Activated T-helper 17 cell treated with anti-CD3 and anti-CD28 coated beads, Interleukin-2, amount 50 U/mL, for 72 hours (primary cell): Measurements from ENCODE around the gene DDX56. TPM values are rescaled to one million over a fixed set of nuclear protein-coding genes. Genes with fewer than 3 reads are reported as not detected.
"Not testable (repeated sequence)": the region's sequence is repeated elsewhere in the genome, so short reads cannot be mapped to it uniquely, and the experiment has no call there.

Source experiments
- ATAC-seq: fragments of 150-1000 bp; cut with Tn5 transposase; replicated peaks from 2 replicates; pipeline ENCODE4 v1.10.0; 2021; ENCODE audit warnings: mild to moderate bottlenecking, moderate library complexity
- H3K27ac Mint-ChIP-seq: one replicate; pipeline ENCODE4 v1.8.0; 2022; ENCODE audit warnings: mixed read lengths
- H3K27me3 Mint-ChIP-seq: one replicate; pipeline ENCODE4 v1.8.0; 2022; ENCODE audit warnings: mixed read lengths
- H3K36me3 Mint-ChIP-seq: one replicate; pipeline ENCODE4 v1.8.0; 2022; ENCODE audit warnings: low read depth, mild to moderate bottlenecking, mixed read lengths
- H3K4me1 Mint-ChIP-seq: one replicate; pipeline ENCODE4 v1.8.0; 2022; ENCODE audit warnings: mixed read lengths
- H3K4me3 Mint-ChIP-seq: one replicate; pipeline ENCODE4 v1.8.0; 2022; ENCODE audit warnings: mild to moderate bottlenecking, mixed read lengths
- H3K9me3 Mint-ChIP-seq: one replicate; pipeline ENCODE4 v1.8.0; 2022; ENCODE audit warnings: mixed read lengths
- total RNA-seq, 2 donors: library from RNA; stranded (reverse); gene quantifications; one replicate each; pipeline ENCODE4 v1.2.3, GENCODE V29; 2022

Gene DDX56
- total RNA-seq, 2 donors from 2014 or later, result 80.2 to 110 TPM

GRCh38 chr7:44562622-44562962 is 11.1 kb downstream of the DDX56 start:
- not testable (repeated sequence) for H3K4me1 Mint-ChIP-seq, H3K27ac Mint-ChIP-seq, ATAC-seq, H3K4me3 Mint-ChIP-seq, H3K27me3 Mint-ChIP-seq, H3K9me3 Mint-ChIP-seq
- peaks cover 39% of the 10 kb centered on the region for H3K36me3 Mint-ChIP-seq

- Mint-ChIP-seq H3K4me3 (no peak overlapping the region), H3K27me3 (no peaks in the 10 kb centered on the region), H3K4me1 (peaks cover 1% of the 10 kb centered on the region), H3K9me3 (no peaks in the 10 kb centered on the region), H3K36me3 (peaks cover 34% of the 10 kb centered on the region), H3K27ac (no peak overlapping the region)
- no peak for ATAC-seq
These were observed 11.6 kb downstream of the DDX56 start for GRCh38 chr7:44561962-44562621.

DNA sequence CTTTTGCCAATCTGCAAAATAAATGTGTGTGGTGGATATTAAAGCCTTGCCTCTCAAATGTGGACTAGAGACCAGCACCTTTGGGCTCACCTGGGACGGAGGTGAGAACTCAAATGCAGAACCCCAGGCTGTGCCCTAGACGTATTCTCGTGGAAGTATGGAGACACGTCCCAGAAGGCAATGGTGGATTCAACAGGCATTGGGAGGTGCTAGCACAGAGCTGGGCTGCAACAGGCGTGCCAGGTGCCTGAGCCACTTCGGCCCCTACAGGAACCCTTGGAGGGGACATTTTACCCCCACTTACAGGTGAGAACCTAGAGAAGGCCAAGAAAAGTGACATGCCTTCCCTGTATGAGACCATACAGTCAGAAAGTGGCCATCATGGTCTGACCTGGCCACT is 12.2 kb downstream of the DDX56 start:
- H3K4me3 Mint-ChIP-seq, result no peak overlapping the region
- no peak overlapping the region for H3K27ac Mint-ChIP-seq
- no peaks in the 10 kb centered on the region for H3K4me1 Mint-ChIP-seq
- H3K9me3 Mint-ChIP-seq, result no peaks in the 10 kb centered on the region
- ATAC-seq, result no peak
- H3K27me3 Mint-ChIP-seq, result no peaks in the 10 kb centered on the region
- peaks cover 28% of the 10 kb centered on the region for H3K36me3 Mint-ChIP-seq

- no peak for ATAC-seq
- Mint-ChIP-seq H3K27me3 (no peaks in the 10 kb centered on the region), H3K36me3 (peaks cover 11% of the 10 kb centered on the region), H3K4me3 (no peak overlapping the region), H3K27ac (no peak overlapping the region), H3K4me1 (no peaks in the 10 kb centered on the region), H3K9me3 (no peaks in the 10 kb centered on the region)
These were observed 14.2 kb downstream of the DDX56 start for GRCh38 chr7:44559485-44559884.

DNA sequence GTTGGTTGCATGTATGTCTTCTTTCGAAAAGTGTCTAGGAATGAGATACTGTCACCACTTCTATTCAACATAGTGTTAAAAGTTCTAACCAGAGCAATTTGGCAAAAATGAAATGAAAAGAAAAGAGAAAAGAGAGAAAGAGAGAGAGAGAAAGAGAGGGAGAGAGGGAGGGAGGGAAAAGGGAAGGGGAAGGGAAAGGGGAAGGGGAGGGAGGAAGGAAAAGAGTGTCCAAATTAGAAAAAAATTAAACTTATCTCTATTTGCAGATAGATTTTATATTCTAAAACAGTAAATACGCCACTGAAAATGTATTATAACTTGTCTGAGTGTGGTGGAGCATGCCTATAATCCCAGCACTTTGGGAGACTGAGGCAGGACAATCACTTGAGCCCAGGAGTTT is 16.2 kb downstream of the DDX56 start:
- no peaks in the 10 kb centered on the region for H3K9me3 Mint-ChIP-seq
- no peak overlapping the region for H3K4me3 Mint-ChIP-seq
- no peak overlapping the region for H3K27ac Mint-ChIP-seq
- H3K36me3 Mint-ChIP-seq, result no peaks in the 10 kb centered on the region
- no peaks in the 10 kb centered on the region for H3K4me1 Mint-ChIP-seq
- no peak for ATAC-seq
- no peaks in the 10 kb centered on the region for H3K27me3 Mint-ChIP-seq

- no peak overlapping the region for H3K4me3 Mint-ChIP-seq
- no peaks in the 10 kb centered on the region for H3K9me3 Mint-ChIP-seq
- H3K27me3 Mint-ChIP-seq, result no peaks in the 10 kb centered on the region
- H3K4me1 Mint-ChIP-seq, result no peaks in the 10 kb centered on the region
- no peaks in the 10 kb centered on the region for H3K36me3 Mint-ChIP-seq
- ATAC-seq, result no peak
- H3K27ac Mint-ChIP-seq, result no peak overlapping the region
These were observed 18.4 kb downstream of the DDX56 start for GRCh38 chr7:44555350-44555749.

- not testable (repeated sequence) for H3K9me3 Mint-ChIP-seq, H3K27me3 Mint-ChIP-seq, H3K27ac Mint-ChIP-seq, H3K4me3 Mint-ChIP-seq, ATAC-seq, H3K4me1 Mint-ChIP-seq, H3K36me3 Mint-ChIP-seq
These were observed 21.2 kb downstream of the DDX56 start for GRCh38 chr7:44552473-44553005.

- ATAC-seq, result no peak
- Mint-ChIP-seq H3K4me1 (peaks cover 7% of the 10 kb centered on the region), H3K9me3 (no peaks in the 10 kb centered on the region), H3K4me3 (no peak overlapping the region), H3K36me3 (no peaks in the 10 kb centered on the region), H3K27ac (no peak overlapping the region), H3K27me3 (peaks cover 7% of the 10 kb centered on the region)
These were observed 24.3 kb downstream of the DDX56 start for GRCh38 chr7:44549457-44549856.

DNA sequence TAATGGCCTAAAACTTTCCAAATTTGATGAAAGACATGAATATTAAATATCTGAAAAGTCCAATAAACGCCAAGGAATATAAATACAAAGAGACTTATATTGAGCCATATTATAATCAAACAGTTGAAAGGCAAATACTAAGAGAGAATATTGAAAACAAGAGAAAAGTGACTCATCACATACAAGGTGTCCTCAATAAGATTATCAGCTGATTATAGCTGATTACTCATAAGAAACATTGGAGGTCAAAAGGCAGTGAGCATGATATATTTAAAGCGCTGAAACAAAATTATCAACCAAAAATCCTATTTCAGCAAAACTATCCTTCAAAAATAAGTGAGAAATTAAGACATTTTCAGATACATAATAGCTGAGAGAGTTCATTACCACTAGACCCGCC is 24.8 kb downstream of the DDX56 start:
- peak; percentile 35 for ATAC-seq
- Mint-ChIP-seq H3K4me3 (no peak overlapping the region), H3K27me3 (peaks cover 10% of the 10 kb centered on the region), H3K36me3 (no peaks in the 10 kb centered on the region), H3K4me1 (peaks cover 7% of the 10 kb centered on the region), H3K9me3 (no peaks in the 10 kb centered on the region), H3K27ac (no peak overlapping the region)

- Mint-ChIP-seq H3K4me3 (no peak overlapping the region), H3K36me3 (no peaks in the 10 kb centered on the region), H3K27me3 (peaks cover 10% of the 10 kb centered on the region), H3K9me3 (no peaks in the 10 kb centered on the region), H3K4me1 (peaks cover 7% of the 10 kb centered on the region), H3K27ac (peak overlapping the region; percentile 43)
- no peak for ATAC-seq
These were observed 26.0 kb downstream of the DDX56 start for GRCh38 chr7:44547536-44548231.

GRCh38 chr7:44541876-44542610 is 31.7 kb downstream of the DDX56 start:
- no peak overlapping the region for H3K4me3 Mint-ChIP-seq
- ATAC-seq, result no peak
- H3K9me3 Mint-ChIP-seq, result no peaks in the 10 kb centered on the region
- no peaks in the 10 kb centered on the region for H3K36me3 Mint-ChIP-seq
- H3K4me1 Mint-ChIP-seq, result no peaks in the 10 kb centered on the region
- no peak overlapping the region for H3K27ac Mint-ChIP-seq
- H3K27me3 Mint-ChIP-seq, result peaks cover 3% of the 10 kb centered on the region

- H3K36me3 Mint-ChIP-seq, result no peaks in the 10 kb centered on the region
- no peak for ATAC-seq
- no peaks in the 10 kb centered on the region for H3K9me3 Mint-ChIP-seq
- H3K4me1 Mint-ChIP-seq, result no peaks in the 10 kb centered on the region
- no peak within 1 kb of the TSS for H3K4me3 Mint-ChIP-seq
- H3K27me3 Mint-ChIP-seq, result peaks cover 3% of the 10 kb centered on the region
- no peak within 1 kb of the TSS for H3K27ac Mint-ChIP-seq
These were observed 32.5 kb downstream of the DDX56 start, which contains the start of gene NPC1L1 for GRCh38 chr7:44541028-44541869. NPC1L1 (minus strand) TSS chr7:44541330; CDS start chr7:44541259, 71 bp downstream.

- H3K9me3 Mint-ChIP-seq, result no peaks in the 10 kb centered on the region
- peaks cover 3% of the 10 kb centered on the region for H3K27me3 Mint-ChIP-seq
- no peak overlapping the region for H3K27ac Mint-ChIP-seq
- no peak for ATAC-seq
- no peaks in the 10 kb centered on the region for H3K4me1 Mint-ChIP-seq
- no peak overlapping the region for H3K4me3 Mint-ChIP-seq
- H3K36me3 Mint-ChIP-seq, result no peaks in the 10 kb centered on the region
These were observed 33.1 kb downstream of the DDX56 start for GRCh38 chr7:44540592-44541027.
